GM18909 (cell line): Measurements from ENCODE around the gene PRM2.
"Not testable (repeated sequence)": the region's sequence is repeated elsewhere in the genome, so short reads cannot be mapped to it uniquely, and the experiment has no call there.

Experiments
- ATAC-seq: cut with Tn5 transposase; IDR thresholded peaks from one replicate; pipeline ENCODE4 v1.9.1; 2021; ENCODE audit warnings: mild to moderate bottlenecking; ENCODE audit not compliant: unreplicated experiment, poor library complexity

Gene PRM2

DNA sequence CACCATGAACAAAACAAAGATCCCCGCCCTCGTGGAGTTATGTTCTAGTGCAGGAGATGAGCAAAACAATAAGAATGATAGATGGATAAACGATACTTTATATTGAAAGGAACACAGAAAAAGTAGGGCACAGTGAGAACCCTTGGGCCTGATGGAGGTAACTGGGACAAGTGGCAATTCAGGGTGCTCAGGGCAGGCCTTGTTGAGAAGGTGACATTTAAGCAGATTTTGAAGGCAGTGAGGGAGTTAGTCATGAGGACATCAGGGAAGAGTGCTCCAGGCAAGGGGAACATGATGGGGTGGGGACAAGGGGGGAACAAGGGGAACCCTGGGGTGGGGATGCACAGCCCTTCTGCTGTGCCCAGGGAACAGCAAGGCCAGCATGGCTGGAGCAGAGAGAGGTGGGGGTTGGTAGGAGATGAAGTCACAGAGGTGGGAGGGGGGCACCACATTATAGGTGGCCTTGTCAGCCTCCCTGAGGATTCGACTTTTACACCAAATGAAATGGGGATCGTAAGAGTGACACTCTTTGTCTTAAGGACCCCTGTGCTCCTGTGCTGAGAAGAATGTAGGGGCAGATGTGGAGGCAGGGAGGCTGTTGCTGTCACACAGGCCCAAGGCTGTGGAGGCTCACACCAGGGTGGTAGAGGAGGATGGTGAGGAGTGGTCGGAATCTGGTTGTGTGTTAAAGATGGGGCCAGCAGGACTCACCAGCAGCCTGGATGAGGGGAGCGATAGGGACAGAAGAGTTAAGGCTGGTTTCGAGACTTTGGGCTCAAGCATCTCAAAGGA is 14.0 kb upstream of the PRM2 start:
- ATAC-seq: no peak

GRCh38 chr16:11289696-11290095 is 13.4 kb upstream of the PRM2 start:
- not testable (repeated sequence) for ATAC-seq

DNA sequence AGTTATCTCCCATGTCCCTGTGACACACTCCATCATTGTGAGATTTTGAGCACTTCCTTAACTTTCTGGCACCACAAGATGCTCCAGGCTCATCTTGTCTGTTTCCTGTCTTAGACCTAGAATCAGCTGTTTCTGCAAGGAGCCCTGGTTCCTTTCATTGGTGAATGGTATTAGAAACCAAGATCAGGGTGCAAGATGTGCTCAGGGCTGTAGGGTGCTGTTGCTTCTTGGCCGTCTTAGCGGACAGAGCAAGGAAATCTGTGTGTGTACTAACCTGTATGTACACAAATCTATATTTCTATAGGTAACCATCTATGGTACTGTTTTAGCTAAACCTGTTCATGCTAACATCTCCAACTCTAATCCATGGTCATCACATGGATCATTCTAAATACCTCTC is 12.9 kb upstream of the PRM2 start:
- no peak for ATAC-seq

GRCh38 chr16:11285842-11286241 is 9.6 kb upstream of the PRM2 start:
- ATAC-seq: no peak

GRCh38 chr16:11283820-11284248 is 7.6 kb upstream of the PRM2 start:
- ATAC-seq: no peak

GRCh38 chr16:11280616-11281522 is 4.6 kb upstream of the PRM2 start, which contains the start of gene PRM1:
PRM1 (minus strand) TSS chr16:11281330; CDS start chr16:11281238, 92 bp downstream.
- ATAC-seq: no peak

DNA sequence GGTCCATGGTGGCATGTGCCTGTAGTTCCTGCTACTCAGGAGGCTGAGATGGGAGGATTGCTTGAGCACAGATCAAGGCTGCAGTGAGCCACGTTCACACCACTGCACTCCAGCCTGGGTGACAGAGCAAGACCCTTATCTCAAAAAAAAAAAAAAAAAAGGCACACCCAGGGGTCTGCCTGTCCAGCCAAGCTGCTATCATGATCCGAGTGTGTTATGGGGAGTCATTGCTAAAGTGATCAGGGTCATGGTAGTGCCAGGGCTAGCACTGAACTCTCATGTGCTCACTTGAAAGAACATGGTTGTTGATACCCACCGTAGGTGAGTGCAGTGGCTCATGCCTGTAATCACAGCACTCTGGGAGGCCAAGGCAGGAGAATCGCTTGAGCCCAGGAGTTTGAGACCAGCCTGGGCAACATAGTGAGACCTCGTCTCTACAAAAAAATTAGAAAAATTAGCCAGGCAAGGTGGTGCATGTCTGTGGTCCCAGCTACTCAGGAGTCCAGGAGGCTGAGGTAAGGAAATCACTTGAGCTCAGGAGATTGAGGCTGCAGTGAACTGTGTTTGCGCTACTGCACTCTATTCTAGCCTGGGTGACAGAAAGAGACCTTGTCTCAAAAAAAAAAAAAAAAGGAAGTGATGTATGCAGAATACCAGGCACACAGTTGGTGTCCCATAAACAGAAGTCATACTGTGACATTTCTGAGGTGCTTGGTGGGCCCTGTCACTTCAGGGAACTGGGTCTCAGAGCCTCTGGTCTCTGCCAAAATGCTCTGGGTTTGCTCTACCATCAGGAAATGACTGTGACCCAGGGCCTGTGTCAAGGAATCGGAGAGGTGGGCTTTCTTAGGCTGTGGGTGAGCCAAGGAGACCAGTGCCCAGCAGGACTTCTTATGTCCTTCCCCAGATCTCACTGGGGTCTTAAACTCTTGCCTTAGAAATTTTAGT is 2.7 kb upstream of the PRM2 start:
- no peak for ATAC-seq

DNA sequence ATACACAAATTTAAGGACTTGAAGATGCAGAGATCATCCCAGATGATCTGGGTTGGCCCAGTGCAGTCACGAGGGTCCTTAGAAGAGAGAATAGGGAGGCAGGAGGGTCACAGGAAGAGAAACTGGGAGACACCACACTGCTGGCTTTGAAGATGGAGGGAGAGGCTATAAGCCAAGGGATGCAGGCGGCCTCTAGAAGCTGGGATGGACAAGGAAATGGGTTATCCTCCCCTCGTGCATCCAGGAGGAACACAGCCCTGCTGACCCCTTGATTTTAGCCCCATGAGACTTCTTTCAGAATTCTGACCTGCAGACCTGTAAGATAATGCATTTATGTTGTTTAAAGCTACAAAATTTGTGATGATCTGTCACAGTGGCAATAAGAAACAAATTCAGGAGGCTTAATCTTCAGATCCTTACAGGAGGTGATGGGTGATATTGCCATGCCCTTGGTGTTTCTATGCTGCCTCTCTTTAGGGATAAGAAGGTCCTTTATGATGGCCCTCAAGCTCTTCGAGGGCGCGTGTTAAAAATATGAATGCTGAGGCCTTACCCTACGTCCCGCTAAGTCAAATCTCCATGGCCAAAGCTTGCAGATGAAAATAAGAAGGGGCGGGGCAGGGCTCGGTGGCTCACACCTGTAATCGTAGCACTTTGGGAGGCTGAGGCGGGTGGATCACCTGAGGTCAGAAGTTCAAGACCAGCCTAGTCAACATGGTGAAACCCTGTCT is 1.5 kb upstream of the PRM2 start:
- no peak for ATAC-seq

DNA sequence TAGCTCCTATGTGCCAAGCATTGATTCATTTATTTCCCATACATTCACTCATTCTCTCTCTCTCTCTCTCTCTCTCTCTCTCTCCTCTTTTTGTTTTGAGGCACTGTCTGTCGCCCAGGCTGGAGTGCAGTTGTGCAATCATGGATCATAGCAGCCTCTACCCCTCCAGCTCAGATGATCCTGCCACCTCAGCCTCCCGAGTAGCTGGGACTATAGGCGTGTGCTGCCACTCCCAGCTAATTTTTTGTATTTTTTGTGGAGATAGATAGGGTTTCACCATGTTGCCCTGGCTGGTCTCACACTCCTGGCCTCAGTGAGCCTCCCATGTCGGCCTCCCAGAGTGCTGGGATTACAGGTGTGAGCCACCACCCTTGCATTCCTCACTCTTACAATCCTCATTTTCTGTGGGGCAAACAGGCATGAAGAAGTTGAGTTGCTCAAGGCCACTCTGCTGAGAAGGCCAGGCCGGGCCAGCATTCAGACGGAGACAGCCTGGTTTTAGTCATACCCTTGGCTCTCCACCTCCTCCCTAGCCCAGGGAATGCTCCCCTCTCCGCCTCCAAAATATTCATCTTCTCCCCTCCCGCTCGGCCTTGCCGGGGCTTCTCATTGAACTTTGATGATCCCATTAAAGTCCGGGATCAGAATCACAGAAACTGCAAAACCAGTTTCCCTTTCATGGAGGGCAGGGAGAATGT is 765 bp upstream of the PRM2 start:
- no peak for ATAC-seq

DNA sequence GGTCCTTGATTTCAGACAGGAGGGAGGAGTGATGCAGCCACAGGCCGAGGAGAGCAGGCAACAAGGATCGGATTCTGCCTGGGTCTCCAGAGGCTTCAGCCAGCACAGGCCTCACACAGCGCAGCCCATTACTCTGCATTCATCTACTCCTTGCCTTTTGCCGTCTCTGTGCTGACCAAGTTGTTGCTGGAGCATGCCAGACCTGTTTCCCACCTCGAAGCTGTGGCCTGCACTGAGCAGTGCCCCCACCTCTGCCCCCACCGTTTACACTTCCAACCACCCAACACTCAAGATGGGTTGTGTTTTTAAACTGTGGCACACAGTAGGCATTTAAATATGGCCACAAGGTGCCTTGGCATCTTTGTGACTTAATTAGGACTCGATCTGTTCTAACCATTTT is 1.3 kb downstream of the PRM2 start:
- no peak for ATAC-seq

- no peak for ATAC-seq
Observed at GRCh38 chr16:11273721-11274324, 2.5 kb downstream of the PRM2 start.

GRCh38 chr16:11272921-11273720 is 3.2 kb downstream of the PRM2 start, which contains the start of gene PRM3:
PRM3 (minus strand) TSS chr16:11273629; CDS start chr16:11273595, 34 bp downstream.
- ATAC-seq: no peak

DNA sequence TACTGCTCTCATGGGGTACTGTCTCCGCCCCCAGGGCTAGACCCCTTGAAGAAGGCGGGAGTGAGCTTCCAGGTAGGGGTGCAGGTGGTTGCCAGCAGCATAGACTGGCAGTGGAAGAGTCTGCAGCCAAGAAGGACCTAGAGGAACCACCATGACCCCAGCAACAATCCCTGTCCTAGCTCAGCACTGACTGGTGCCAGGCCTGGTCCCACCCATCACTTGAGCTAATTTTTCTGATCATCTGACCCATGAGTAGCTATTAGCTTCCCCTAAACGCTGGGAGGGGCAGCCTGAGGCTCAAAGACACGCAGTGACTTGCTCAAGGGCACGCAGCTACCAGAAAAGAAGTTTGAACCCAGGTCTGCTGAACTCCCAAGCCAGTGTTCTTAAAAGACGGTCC is 3.8 kb downstream of the PRM2 start:
- ATAC-seq: no peak

- no peak for ATAC-seq
Observed at GRCh38 chr16:11271610-11272009, 4.7 kb downstream of the PRM2 start.

- ATAC-seq: no peak
Observed at GRCh38 chr16:11270602-11271162, 5.6 kb downstream of the PRM2 start.

- ATAC-seq: no peak
Observed at GRCh38 chr16:11268921-11269375, 7.3 kb downstream of the PRM2 start, which contains the start of gene TNP2. TNP2 (minus strand) TSS chr16:11269325; CDS start chr16:11269262, 63 bp downstream.

DNA sequence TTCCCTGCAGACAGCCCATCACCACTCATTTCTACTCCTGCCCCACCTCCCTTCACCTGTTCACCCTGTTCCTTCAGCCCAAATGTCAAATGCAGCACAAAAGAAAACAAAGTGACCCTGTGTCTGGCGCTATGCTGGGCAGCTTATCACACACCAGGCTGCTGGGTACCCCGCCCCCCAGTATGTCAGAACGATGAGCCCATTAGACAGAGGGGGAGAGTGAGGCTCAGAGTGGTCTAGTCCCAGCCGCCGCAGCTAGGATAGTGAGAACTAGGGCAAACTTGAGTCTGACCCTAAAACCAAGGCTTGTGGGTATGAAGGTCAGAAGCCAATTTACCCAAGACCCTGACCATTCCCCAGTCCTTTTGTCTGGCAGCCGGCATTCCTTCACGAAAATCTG is 11.2 kb downstream of the PRM2 start:
- no peak for ATAC-seq
